Measurements from ENCODE around the gene MPHOSPH6.

GRCh38 chr16:82190386-82190785 lies 20.4 kb upstream of the MPHOSPH6 start:
- TF ChIP-seq CTCF (conservative IDR thresholded peaks at IDR 0.05) (no peak), ZFX (IDR thresholded peaks at IDR 0.05) (no peak)

Measured in C4-2B (cell line).